NCI-H187 treated with DMSO at 0.1 percent for 48 hours (cell line): ENCODE results near the gene NCAN.

Experiments used
- DNase-seq: peaks from one replicate; lab custom pipeline; 2025; lab: John Stamatoyannopoulos, UW

NCAN gene

DNA sequence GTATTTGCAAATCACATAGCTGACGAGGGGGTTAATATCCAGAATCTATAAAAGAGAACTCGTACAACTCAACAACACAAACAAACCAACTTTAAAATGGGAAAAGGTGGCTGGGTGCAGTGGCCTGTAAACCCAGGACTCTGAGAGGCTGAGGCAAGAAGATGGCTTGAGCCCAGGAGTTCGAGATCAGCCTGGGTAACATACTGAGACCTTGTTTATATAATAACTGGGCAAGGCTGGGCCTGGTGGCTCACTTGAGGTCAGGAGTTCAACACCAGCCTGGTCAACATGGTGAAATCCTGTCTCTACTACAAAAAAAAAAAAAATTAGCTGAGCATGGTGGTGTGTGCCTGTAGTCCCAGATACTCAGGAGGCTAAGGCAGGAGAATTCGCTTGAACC lies 83.2 kb downstream of the NCAN start:
- no peak for DNase-seq

DNA sequence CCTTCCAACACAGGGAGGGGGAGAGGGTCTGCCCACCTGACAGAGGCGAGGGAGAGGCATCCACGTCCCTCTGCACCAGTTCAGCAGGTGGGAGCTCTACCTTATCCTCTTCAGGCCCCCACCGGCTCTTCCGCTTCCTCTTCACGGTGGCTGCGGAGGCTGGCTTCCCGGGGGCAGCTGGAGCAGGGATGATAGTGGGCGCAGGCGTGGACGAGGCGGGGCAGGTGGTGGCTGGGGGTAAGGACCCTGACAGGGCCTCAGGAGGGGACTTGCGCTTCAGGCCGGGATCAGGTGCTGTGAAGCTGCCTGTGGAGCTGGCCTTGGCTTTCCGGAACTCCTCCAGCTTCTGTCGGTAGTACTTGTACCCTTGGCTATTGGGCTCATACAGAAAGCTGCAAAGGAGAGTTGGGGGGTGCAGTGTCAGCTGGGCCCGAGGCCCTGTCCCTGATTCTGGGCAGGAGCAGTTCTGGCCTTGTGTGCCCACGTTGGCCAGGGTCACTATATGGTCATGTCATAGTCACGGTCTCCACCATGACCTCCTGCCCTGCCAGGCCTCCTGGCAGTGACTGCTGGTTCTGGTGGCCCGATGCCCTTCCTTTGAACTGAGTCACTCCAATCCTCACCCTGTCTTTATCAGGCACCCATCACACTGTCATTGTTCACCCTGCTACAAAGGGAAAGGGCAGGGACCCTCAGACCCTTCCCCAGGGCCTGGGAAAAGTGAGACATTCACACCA lies 85.4 kb downstream of the NCAN start:
- no peak for DNase-seq

DNA sequence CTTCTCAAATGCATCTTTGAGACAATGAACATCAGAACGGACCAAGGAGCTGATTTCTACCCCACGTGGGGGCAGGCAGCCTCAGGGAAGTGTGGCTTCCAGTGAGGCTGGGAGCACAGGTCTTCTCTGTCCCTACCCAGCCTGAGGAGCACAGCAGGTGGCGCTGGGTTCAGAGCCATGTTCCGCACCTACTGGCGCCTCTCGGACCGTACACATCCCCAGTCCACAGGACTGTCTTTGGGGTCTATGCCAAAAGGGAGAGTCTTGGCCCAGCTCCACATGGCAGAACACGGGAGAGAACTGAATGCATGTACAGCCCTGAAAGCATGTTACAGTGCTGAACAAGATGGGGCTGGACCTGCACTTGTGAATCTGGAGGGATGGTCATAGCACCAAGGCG lies 86.0 kb downstream of the NCAN start:
- DNase-seq: no peak

DNA sequence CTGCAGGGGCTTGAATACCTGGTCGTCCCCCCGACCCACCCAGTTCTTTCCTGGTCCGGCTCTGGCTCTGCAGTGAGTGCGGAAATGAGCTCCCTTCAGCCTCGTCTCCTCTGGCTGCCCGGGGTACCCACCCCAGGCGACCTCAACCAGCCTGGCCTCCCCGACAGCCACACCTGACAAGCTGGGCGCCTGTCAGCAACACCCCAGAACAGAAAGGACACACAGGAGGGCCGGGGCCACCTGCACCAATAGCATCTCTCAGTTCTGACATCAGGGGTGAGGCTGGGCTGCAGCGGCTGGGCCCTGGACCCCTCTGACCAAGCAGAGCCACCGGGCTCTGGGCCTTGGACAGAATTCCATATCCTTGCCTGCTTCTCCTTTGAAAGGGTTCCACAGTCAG lies 88.9 kb downstream of the NCAN start:
- DNase-seq: no peak
